GM11168 (cell line): ENCODE measurements around the gene NMT2.

Experiments used
- in situ Hi-C: fragments of 300-500 bp; cut with MboI; formaldehyde crosslinking; loops from one replicate; pipeline ENCODE4 v1.12.0; 2022; ENCODE audit warnings: low sequenced_read_pairs; ENCODE audit not compliant: unreplicated experiment

The NMT2 gene

GRCh38 chr10:15182540-15183207 lies 14.2 kb upstream of the NMT2 start:
- in situ Hi-C loops = no loop called here

DNA sequence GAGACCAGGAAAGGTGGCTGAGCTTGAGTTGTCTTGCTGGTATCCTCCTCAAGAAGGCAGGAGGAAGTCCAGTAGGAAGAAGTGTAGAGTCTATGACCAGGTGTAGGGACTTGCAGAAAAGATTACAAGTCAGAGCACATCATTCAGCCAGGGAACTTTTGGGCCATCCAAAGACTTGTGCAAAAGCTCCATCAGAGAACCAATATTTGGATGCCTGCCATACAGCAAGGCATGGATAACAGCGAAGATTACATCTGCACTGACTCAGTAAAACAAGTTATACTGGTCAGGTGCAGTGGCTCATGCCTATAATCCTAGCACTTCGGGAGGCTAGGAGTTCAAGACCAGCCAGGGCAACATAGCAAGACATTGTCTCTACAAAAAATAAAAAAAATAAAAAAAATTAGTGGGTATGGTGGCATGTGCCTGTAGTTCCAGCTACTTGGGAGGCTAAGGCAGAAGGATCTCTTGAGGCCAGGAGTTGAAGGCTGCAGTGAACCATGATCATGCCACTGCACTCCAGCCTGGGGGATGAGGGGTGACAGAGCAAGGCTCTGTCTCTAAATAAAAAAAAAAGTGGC lies 13.2 kb upstream of the NMT2 start:
- in situ Hi-C loops = no loop called here

DNA sequence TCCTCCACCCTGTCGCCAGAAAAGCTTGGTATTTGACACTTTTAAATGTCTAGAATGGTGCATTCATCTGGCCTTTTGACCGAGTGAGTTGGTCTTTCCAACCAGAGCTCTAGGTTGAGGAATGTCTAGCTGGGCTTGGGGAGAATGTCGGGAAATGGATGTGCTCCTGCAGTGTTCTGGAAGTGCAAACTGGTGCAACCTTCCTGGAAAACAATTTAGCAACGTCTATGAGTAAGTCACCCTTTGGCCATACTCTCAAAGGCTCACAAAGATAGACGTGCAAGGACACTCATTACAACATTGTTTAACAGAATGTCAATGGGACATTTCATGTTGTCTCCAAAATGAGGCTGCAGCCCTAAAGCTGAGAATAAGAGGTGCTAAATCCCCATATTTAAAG lies 12.2 kb upstream of the NMT2 start:
- in situ Hi-C loops = no loop called here

GRCh38 chr10:15176269-15176668 lies 7.8 kb upstream of the NMT2 start:
- in situ Hi-C loops = no loop called here

GRCh38 chr10:15175587-15175986 lies 7.1 kb upstream of the NMT2 start:
- in situ Hi-C loops = no loop called here

- in situ Hi-C loops = no loop called here
Observed at GRCh38 chr10:15172306-15172840, 3.9 kb upstream of the NMT2 start.

DNA sequence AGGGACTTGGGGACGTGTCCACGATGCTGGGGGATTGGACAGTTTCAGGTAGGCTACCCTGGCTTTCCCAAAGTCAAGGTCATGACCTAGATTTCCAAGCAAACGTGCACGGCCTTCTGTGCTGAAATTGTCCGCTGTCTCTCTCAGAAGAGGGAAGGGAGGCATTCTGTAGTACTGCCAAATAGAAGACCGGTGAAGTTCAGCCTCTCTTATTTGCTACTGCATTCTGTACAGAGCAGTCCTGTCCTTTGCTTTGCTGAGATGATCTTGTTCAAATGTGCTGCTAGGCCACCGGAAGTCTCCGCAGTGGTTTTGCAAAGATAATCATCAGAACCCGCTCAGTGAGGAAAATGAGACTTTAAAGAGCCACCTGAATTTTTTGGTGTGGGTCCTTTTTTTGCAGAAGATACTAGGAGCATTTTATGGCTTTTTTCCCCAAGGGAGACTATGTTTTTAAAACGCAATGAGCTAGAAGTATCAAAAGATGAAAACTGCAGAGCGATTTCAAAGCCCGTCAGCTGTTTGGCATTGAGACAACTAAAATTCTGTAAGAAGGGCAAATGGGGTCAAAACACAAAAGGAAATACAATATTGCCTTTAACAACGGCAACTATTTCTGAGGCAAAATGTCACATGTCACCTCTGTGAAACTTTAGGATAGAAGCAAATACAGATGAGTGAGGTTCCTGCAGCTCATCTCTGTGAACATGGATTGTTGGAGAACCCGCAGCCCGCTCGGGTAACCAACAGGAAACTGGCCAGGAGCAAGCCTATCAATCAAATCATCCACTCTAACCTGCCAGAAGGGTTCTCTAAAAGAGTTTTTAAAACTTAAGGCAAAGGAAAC lies 1.3 kb upstream of the NMT2 start:
- in situ Hi-C loops = no loop called here

- in situ Hi-C loops = no loop called here
Observed at GRCh38 chr10:15168786-15169554, 477 bp upstream of the NMT2 start.

DNA sequence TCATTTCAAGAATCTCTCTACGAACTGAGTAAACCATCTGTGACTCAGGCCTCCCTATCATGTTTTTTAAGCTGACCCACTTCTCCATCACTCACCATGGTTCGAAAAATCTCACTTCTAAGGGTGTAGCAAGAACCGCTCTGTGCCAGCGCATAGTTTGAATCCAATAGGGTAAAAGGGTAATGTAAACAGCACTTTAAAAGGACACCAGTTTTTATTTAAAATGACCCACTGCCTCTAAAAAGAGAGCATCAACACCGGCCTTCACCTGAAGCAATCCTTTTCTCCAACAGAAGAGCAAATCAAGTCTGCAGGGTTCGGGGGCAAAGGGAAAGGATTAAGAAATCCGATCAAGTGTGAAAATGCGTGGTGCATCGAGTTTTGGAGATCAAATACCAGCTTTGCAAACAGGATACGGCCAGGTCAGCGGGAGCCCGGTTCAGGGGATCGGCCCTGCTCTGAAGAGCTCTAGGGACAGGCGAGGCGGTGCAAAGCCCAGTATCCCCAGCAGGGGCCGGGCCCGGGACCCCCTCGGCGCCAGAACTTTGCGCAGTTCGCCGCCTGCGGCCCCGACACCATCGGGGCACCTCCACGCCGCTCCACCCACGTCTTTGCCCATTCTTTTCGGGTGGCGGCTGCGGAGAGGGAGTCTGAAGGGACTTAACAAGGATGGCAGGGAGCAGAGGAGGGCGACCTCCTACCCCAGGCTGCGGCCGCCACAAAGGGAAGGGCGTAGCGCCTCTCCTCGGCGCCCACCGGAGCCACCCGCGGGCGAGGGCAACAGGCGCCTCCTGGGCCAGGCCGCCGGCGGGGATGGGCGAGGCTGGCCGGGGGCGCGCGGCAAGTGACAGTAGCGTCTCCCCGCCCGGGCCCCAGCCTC lies 842 bp downstream of the NMT2 start:
- in situ Hi-C loops = no loop called here

GRCh38 chr10:15166325-15166724 lies 2.2 kb downstream of the NMT2 start:
- in situ Hi-C loops = no loop called here

DNA sequence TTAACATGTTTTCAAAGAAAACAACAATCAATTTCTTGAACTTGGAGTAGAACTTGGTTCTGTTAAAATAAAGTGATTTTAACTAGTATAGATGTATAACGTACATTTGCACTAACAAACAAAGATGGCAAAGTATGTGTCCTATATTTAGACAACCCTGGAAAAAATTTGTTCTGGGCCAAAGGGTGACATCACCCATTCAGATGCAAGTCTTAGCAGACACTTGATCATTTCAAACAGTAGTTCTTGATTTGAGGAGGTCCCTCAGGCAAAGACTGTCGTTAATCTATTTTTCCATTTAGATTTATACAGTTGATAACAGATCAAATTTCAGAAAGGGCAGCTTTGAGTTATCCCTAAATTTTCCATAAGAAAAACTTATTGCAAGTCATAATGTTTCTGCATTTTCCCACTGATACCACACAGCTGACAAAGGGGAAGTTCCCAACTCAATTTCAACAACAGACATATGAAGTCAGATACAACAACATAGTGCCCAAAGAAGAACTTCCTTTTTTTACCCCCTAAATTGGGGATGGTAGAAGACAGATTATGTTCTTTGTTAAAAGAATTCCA lies 5.2 kb downstream of the NMT2 start:
- in situ Hi-C loops = no loop called here

- in situ Hi-C loops = no loop called here
Observed at GRCh38 chr10:15158972-15159371, 9.5 kb downstream of the NMT2 start.

DNA sequence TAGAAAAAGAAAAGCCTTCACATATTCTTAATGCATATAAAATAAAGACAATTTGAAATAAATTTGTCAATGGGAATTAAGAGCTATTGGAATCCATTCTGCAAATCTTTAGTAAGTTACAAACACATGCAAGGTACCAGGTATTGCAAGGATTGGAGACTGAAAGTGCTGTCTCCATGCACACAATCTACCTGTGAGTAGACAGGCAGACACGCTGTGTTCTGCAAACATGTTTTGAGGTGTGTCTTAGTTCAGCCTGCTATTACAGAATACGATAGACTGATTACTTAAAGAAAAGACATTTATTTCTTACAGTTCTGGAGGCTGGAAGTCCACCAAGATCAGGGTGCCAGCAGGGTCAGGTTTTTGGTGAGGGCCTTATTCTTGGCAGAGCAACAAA lies 10.0 kb downstream of the NMT2 start:
- in situ Hi-C loops = no loop called here

GRCh38 chr10:15155978-15156656 lies 12.4 kb downstream of the NMT2 start:
- in situ Hi-C loops = no loop called here

GRCh38 chr10:15152556-15152955 lies 15.9 kb downstream of the NMT2 start:
- in situ Hi-C loops = no loop called here

GRCh38 chr10:15150563-15150962 lies 17.9 kb downstream of the NMT2 start:
- in situ Hi-C loops = no loop called here

DNA sequence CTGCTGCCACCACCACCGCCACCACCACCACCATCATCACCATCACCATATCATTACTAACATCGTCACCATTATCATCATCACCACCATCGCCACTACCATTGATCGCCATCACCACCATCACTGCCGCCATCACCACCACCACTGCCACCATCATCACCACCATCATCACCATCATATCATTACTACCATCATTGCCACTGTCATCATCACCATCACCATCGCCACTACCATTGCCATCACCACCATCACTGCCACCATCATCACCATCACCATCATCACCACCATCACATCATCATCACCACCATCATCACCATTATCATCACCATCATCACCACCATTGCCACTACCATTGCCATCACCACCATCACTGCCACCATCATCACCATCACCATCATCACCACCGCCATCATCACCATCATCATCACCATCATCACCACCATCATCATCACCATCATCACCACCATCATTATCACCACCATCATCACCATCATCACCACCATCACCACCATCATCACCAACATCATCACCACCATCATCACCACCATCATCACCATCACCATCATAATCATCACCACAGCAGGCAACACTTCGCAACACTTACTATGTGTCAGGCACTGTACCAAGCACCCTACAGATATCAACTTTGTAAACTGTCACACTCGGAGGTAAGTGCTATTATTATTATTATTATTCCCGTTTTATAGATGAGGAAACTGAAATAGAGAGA lies 19.3 kb downstream of the NMT2 start:
- in situ Hi-C loops = no loop called here
